ENCODE data around the gene CUEDC1.

GRCh38 chr17:57972151-57972550 lies 16.9 kb upstream of the CUEDC1 start:
- TF ChIP-seq, protein P1, sequence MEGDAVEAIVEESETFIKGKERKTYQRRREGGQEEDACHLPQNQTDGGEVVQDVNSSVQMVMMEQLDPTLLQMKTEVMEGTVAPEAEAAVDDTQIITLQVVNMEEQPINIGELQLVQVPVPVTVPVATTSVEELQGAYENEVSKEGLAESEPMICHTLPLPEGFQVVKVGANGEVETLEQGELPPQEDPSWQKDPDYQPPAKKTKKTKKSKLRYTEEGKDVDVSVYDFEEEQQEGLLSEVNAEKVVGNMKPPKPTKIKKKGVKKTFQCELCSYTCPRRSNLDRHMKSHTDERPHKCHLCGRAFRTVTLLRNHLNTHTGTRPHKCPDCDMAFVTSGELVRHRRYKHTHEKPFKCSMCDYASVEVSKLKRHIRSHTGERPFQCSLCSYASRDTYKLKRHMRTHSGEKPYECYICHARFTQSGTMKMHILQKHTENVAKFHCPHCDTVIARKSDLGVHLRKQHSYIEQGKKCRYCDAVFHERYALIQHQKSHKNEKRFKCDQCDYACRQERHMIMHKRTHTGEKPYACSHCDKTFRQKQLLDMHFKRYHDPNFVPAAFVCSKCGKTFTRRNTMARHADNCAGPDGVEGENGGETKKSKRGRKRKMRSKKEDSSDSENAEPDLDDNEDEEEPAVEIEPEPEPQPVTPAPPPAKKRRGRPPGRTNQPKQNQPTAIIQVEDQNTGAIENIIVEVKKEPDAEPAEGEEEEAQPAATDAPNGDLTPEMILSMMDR (IDR thresholded peaks at IDR 0.05) = no peak
- TF ChIP-seq POLR2A (IDR thresholded peaks at IDR 0.05) (no peak), POLR2AphosphoS5 (IDR thresholded peaks at IDR 0.05) (no peak)
